ENCODE measurements around the gene CELF3.
A peak's percentile ranks its signal among the peaks of the same experiment; 100 is the strongest.
"Not testable (repeated sequence)": the region's sequence is repeated elsewhere in the genome, so short reads cannot be mapped to it uniquely, and the experiment has no call there.

CELF3 gene

DNA sequence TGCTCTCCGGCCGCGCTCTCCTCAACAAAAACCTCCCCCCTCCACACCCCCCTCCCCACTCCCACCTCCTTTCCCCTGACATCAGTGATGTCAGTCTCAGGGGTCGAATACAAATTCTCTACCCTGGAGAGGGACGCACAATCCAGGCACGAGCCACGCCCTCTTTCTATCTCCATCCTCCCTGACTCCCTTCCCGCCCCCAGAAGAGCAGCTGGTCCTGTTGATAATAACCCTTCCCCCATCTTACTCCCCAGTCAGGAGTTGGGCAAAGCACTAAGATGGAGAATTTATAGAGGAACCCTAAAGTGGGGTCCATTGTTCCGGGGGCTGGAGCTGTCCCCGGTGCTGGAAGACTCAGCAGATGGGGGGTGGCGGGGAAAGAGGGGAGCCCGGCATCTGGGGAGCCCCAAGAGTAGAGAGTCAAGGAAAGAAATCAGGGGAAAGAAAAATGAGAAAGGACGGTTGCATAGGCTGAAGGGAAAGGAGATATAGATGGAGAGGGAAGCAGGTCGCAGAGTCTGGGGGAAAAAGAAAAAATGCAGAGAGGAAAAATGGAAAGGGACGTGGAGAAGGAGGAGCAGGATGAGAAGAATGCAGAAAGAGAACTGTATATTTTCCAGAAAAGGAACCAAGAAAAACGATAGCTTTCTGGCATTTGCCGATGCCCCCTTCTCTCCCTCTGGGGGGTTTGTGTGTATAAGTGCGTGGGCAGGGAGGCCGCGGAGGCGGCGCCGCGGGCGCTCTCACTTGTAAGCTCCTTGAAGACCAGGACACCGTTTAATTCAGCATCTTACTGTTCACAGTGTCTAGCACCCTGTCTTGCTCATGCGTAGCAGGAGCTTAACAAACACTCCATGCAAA is at the start of gene CELF3:
Gene CELF3, minus strand, starts transcription at position 33 of the 861 bp plus-strand sequence. CDS start 783 bp downstream, outside the sequence.
- no peak for DNase-seq (ENCODE audit: low read depth)

DNA sequence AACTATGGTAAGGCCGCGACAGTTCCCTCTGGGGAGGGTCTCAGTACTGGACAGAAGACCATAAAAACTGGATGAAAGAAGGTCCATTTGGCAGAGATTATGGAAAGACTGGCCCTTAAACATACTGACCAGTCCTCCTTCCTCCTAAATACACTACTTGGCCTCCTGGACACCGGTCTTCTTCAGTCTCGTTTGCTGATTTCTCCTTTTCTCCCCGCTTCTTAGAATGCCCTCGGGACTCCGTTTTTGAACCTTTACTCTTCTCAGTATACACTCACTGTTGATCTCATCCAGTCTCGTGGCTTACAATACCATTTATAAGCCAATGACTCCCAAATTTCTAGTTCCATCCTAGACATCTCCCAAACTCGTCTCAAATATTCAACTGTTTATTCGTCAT is 47.4 kb upstream of the CELF3 start:
- no peak for DNase-seq (ENCODE audit: low read depth)

DNA sequence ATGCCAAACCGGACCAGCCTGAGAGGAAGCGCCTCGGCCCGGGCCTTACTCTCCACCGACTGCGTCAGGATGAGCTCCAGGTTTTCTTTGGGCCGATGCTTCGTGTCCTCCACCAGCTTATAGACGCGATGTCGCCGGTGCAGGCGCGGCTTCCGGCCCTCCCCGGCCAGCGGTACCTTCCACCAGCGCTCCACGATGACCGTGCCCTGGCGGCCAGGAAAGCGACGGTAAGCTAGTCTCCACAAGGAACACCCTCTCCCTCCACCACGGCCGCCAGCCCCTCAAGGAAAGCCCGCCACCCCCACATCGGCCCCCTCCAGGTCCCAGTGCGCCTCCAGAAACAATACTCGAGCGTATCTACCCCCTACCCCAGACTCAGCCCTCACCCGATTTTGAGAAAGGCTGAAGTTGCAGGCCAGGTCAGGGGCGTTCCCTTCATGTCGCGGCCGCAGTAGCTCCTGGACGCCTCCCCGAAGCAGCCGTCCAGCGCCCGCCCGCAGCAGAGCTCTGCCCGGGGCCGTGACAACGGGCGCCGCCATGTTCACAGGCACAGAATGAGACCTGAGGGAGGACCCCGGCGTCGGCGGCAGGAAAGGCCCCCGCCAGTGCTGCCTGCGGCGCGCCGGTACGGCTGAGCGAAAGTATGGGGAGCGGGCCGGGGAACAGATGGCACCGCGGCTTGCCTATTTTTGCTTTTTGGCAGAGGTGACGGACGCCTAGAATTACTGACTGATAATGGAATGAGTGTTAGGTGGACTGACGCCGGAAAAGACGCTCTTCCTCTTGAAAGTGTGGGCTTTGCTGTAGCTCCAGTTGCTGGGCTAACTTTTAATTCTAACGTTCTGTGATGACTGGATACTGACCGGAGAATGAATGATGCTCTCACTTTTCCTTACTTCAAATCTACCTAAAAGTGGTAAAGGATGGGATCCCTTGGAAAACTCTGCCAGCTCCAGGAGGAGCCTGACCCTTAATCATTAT is 46.6 kb upstream of the CELF3 start, which contains the start of gene MRPL9:
Gene MRPL9, minus strand, starts transcription at position 556 of the 981 bp plus-strand sequence. Its CDS starts 17 bp downstream, at position 539.
- peak; percentile 84 for DNase-seq (ENCODE audit: low read depth)

DNA sequence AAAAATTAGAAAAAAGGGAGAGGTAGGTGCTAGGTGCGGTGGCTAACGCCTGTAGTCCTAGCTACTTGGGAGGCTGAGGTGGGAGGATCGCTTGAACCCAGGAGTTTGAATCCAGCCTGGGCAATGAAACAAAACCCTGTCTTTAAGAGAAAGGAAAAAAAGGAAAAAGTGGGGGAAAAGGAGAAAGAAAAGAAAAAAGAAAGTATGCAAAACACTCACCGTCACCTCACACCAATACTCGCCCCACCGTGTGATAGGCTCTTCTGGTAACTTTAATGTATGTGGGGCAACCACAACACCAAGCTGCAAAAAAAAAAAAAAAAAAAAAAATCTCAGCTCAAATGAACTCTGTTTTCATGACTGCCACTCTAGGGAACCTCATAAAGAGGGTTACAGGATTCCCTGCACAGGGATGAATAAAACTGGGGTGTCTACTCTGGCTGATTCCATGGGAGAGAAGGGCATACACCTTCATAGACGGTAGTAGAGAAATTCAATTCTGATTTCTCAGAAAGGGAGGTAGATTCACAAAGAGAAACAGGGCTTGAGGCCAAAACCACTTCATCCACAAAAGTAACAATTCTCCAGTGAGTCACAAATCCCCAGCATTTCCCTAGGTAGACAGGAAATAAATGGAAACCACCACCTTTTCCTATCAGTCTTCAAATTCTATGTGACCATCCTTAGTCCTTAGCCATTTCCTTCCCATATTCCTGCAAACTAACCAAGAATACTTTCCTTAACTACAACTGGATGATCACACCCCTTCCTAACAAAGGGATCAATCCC is 44.2 kb upstream of the CELF3 start:
- DNase-seq (ENCODE audit: low read depth) = no peak

DNA sequence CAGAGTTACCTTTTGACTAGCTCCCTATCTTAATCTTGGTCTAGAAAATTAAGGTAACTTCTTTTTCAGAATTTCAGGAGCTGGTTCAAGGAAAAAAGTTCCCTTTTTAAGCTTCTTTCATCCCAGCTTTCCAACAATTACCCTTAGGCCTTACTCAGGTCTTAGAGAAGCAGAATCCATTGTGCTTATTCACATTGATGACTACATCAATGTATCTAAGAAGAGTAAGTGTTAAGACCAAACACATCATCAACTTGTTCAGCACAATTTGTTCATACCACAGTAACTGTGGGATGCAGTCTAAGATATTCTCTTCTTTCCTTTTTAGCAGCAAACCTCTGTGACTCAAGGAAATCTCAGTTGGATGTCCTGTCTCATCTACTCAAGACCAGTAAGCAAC is 42.6 kb upstream of the CELF3 start:
- DNase-seq (ENCODE audit: low read depth) = no peak

DNA sequence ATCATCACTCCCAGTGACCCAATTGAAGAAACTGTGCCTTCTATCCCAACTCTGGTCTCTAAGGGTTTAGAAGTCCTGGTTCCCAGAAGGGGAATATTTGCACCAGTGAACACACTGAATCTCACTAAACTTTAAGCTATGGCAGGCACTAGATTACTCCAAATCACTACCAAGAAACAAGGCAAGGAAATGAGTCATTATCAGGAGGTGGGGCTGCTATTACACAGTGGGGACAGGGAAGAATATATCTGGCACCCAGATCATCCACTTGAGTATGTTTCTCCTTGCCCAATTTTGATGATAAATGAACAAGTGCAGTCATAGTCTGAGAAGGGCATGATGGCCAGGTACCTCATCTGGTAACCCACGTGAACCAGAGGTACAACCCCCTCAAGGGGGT is 39.7 kb upstream of the CELF3 start:
- no peak for DNase-seq (ENCODE audit: low read depth)

DNA sequence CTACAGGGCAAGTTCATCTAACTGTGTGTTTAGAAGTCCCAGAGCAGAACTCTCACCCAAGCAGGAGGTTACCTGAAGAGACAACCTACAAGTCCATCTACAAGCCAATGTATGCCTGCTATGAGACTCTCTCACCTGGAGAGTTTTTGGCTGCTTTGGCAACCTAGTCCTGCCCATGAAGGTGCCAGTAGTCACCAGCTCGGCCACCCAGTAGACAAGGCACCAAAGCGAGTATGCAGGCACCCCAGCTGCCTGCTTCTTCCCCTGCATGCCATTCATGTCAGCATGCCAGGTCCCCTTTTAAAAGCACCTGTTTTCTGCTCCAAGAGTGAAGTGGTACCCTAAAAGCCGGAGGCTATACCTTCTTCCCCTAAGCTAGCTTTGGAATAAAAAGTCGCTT is 24.9 kb upstream of the CELF3 start:
- DNase-seq (ENCODE audit: low read depth) = no peak

DNA sequence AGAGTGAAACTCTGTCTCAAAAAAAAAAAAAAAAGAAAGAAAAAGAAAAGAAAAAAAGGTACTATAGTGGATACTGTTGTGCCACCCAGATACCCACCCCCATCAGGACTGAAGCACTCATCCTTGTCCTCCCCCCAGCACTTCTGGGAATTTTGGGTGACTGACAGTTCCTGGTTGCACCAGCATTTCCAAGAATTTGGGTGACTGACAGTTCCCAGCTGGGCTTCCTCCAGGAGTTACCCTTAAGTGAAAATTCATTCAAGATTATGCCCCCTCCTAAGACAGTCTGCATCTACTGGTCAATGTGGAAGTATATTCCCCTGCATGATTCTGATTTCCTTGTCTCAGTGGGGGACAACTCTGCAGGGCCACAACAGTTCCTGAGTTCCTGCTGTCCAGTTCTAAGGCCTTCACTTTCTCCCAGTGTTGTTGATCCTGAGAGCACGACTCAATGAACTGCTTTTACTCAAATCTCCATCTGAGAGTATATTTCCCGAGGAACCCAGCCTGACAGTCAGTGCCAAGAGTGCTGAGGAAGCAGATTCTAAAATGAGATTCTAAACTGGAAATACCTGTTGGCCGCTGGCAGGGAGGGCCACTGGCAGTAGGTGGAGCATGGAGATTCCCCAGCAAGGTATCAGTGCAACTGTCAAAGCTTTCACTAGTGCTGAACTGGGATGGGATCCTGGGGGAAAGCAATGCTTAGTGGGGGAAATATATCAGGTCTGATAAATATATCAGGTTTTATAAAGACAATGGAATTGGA is 23.2 kb upstream of the CELF3 start:
- no peak for DNase-seq (ENCODE audit: low read depth)

DNA sequence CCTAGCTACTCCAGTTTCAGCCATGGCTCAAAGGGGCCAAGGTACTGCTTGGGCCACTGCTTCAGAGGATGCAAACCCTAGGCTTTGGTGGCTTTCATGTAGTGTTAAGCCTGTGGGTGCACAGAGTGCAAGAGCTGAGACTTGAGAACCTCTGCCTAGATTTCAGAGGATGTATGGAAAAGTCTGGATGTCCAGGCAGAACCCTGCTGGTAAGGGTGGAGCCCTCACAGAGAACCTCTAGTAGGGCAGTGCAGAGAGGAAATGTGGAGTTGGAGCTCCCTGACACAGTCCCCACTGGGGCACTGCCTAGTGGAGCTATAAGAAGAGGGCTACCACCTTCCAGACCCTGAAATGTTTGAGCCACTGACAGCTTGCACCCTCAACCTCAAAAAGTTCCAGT is 20.9 kb upstream of the CELF3 start:
- no peak for DNase-seq (ENCODE audit: low read depth)

DNA sequence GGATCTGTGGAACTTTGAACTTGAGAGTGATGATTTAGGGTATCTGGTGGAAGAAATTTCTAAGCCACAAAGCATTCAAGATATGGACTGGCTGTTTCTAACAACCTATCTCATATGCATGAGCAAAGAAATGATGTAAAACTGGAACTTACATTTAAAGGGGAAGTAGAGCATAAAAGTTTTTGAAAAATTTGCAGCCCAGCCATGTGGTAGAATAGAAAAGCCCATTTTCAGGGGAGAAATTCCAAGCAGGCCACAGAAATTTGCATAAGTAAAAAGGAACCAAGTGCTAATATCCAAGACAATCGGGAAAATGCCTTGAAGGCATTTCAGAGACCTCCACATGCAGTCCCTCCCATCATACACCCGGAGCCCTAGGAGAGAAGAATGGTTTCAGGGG is 20.4 kb upstream of the CELF3 start:
- no peak for DNase-seq (ENCODE audit: low read depth)

DNA sequence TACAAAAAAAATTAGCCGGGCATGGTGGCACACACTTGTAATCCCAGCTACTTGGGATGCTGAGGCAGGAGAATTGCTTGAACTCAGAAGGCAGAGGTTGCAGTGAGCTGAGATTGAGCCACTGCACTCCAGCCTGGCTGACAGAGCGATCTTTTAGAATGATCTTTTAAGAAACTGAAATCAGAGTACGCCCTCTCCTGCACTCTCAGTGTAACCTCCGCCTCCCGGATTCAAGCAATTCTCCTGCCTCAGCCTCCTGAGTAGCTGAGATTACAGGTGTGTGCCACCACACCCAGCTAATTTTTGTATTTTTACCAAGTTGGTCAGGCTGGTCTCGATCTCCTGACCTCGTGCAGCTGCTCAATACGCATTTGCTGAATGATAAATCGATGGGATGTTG is 17.4 kb upstream of the CELF3 start:
- not testable (repeated sequence) for DNase-seq (ENCODE audit: low read depth)

DNA sequence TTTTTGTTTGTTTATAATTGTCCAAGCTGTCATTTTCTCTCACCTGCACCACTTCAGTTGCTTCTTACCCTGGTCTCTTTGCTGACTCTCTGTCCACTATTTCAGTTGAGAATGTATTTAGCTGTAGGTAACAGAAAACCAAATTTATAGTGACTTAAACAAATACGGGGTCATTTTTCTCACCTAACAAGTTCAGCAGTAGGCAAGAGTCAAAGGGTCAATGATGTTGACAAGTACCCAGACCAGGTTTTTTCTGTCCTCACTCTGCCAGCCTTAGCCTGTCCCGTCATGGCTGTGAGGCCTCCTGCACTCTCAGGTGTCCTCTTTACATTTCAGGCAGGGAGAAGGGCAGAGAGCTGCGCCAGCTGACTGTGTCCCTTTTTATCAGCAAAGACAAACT is 16.5 kb upstream of the CELF3 start:
- DNase-seq (ENCODE audit: low read depth) = no peak

DNA sequence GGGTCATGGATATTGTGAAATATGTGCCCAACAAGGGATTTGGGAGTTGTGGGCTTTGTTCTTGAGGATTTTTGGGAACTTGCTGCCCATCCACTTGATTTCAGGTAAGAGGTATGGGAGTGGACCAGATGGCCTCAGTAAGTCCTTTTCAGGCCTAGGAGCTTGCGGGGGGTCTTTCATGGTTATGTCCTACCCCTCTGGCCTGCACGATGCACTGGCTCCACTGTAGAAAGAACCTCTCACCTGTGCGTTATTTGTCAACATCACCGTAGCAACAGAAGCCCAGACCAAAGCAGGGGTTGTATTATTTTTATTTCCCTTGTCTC is 13.3 kb upstream of the CELF3 start:
- no peak for DNase-seq (ENCODE audit: low read depth)

DNA sequence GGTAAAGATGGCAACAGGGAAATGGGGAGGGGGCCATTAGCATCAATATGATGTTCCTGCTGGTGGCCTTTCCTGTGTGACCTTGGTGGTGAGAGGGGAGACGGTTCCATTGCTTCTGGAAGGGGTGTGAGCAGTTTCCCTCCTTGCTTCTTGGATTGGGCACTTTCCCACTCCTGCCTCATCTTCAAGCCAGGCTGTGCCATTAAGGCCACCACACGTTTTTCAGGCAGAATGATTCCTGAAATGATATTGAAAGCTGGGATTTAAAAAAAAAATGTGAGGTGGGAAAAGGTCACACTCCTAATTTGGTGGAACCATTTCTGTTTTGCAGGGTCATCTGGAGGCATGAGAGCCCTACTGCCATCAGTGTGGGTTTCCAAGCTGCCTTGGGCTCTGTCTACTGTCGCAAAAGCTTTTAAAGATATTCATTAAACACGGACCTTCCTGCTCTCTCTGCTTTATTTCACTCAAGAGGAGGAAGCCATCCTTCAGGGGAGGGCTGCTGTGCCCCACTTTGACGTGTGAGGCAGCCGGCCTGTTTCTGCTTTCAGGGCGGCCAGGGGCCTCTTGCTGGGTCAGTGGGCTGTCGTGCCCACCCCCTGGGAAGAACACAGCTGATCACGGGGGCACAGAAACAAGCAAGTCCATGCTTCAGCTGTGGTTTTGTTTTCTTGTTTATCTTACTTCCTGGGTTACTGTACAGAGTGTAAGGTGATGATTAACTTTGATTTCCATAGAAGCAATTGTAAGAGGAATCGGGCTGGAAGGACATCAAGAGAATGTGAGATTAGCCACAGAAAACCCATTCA is 12.8 kb upstream of the CELF3 start:
- no peak for DNase-seq (ENCODE audit: low read depth)

DNA sequence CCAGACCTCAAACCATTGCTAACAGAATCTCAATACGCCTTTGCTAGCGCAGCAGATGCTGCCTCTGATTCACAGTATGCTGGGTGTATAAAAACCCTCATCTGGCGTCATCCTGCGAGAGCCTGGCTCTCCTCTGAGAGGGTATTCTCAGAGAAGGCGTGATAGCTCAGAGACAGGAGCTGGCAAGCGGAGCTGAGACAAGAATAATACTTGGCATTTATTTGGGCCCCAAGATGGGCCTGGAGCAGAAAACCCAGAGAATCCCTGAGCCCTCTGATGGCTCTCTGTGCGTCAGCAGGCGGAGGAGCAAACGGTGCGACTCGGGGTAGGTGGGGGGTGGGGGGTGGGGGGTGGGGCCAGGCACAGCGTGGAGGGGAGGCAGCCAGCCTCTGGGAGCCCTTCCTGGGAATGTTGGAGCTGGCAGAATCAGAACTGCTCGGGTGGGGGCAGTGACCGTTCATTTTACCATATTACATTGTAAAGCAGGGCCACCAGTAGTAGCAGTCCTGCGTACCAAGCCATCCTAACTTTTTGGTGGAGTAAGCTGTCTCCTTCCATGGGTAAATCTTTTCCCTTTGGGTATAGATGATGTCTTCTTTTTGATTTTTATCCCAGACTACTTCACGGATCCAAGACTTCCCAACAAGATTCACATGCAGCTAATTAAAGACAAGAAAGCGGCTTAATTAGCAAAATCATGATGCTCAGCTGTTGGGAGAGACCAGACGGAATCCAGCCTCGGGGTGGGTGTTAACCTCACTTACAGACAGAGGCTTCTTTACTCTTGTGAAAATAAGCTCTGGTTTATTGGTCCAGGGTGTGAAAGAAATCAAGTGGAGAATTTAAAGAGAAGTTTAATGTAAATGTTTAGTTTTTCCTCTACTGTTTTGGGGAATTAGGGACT is 11.8 kb upstream of the CELF3 start:
- no peak for DNase-seq (ENCODE audit: low read depth)

DNA sequence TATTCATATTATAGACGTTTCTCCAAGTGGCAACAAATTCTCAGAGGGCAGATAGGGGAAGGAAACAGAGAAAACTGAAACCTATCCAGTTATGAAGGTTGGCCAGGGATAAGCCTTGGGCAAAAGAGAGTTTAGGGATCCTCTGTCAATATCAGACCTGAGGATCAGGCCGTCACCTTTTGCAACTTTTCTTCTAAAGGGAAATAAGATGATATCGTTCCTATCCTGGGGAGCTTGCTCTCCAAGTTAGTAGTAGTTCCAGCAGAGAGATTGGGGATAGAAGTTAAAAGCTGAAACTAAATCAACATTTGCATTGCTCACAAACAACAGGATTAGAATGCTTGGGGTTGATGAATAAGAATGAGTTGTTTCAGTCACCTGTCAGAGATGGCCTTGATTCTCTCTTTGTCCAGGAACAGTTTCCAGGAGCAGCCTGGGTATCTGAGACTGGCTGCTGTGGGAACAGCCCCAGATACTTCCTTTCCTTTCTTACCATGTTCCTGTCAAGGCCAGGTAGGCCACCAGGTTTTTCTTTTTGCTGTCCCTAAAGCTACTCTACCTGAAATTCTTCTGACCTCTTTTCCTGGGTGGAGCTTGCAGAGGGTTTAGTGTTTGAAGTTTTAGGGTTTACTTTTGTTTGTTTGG is 7.2 kb upstream of the CELF3 start:
- DNase-seq (ENCODE audit: low read depth) = no peak

DNA sequence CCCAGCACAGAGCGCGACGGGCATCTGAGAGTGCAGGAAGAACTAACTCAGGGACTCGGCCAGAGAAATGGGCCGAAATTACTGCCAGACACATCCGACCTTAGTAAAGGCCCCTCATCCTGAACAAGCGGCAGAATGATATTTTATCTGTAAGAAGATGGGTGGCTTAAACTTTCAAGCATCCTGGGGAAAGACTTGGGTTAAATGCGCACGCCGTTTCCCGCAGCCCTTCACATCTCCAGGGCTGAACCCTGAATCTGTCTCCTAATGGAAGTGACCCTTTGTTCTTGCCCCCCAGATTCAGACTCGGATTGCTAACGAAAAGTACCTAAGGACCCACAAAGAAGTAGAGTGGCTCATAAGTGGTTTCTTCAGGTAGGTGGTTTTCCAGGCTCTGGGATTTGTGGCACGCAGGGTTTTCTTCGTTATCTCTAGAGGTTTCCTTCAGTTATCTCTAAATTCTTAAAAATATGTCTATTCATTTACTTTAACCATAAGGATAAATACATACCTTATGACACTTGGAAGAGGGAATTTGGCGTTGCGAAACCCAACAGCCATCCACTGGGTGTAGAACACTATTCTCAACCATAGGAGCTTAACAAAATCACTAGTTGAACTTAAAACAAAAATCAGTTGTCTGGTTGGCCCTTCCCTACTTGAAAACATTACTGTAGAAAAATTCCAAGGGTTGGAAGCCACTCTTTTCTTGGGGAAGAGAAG is 5.3 kb upstream of the CELF3 start:
- DNase-seq (ENCODE audit: low read depth) = no peak

Data from activated T-cell treated with anti-CD3 and anti-CD28 coated beads for 24 hours (primary cell).